Esophagus mucosa (tissue), 1 donor: ENCODE measurements around the gene PPP4R4. TPM values are rescaled to one million over a fixed set of nuclear protein-coding genes. Genes with fewer than 3 reads are reported as not detected.
"Not testable (repeated sequence)": the region's sequence is repeated elsewhere in the genome, so short reads cannot be mapped to it uniquely, and the experiment has no call there.

ENCODE experiments used
- ATAC-seq: fragments of 200-7000 bp; cut with Tn5 transposase; one replicate; pipeline ENCODE4 v1.9.1; 2020
- total RNA-seq: library from RNA; stranded (reverse); gene quantifications from one replicate; pipeline ENCODE4 v1.2.4, GENCODE V29; 2023
- donor health status: DM: yes; HTN: yes; CAD: no.

The PPP4R4 gene
- total RNA-seq, 1 donor from 2014 or later, result 0.04 TPM

GRCh38 chr14:94278731-94279130 lies 104.6 kb downstream of the PPP4R4 start:
- no peak for ATAC-seq

GRCh38 chr14:94282991-94283723 lies 109.0 kb downstream of the PPP4R4 start:
- no peak for ATAC-seq

- ATAC-seq, result no peak
Measured at GRCh38 chr14:94284221-94284620, 110.1 kb downstream of the PPP4R4 start.

GRCh38 chr14:94285158-94285557 lies 111.0 kb downstream of the PPP4R4 start:
- ATAC-seq, result no peak

- ATAC-seq, result no peak
Measured at GRCh38 chr14:94288610-94289465, 114.7 kb downstream of the PPP4R4 start.

- no peak for ATAC-seq
Measured at GRCh38 chr14:94290197-94290596, 116.1 kb downstream of the PPP4R4 start.

- ATAC-seq, result no peak
Measured at GRCh38 chr14:94291159-94291905, 117.2 kb downstream of the PPP4R4 start.

GRCh38 chr14:94291906-94292525 lies 117.9 kb downstream of the PPP4R4 start:
- ATAC-seq, result no peak

- no peak for ATAC-seq
Measured at GRCh38 chr14:94292526-94292871, 118.4 kb downstream of the PPP4R4 start.

GRCh38 chr14:94292872-94293577 lies 118.9 kb downstream of the PPP4R4 start, which contains the start of gene SERPINA10:
Gene SERPINA10 (minus strand): TSS chr14:94293268. CDS start chr14:94290593, 2,675 bp downstream.
- no peak for ATAC-seq

- no peak for ATAC-seq
Measured at GRCh38 chr14:94293578-94293924, 119.4 kb downstream of the PPP4R4 start.

GRCh38 chr14:94295360-94296180 lies 121.4 kb downstream of the PPP4R4 start:
- ATAC-seq, result no peak

GRCh38 chr14:94296181-94296545 lies 122.0 kb downstream of the PPP4R4 start:
- ATAC-seq, result not testable (repeated sequence)

- no peak for ATAC-seq
Measured at GRCh38 chr14:94298130-94298529, 124.0 kb downstream of the PPP4R4 start.

GRCh38 chr14:94303111-94303510 lies 129.0 kb downstream of the PPP4R4 start:
- no peak for ATAC-seq

GRCh38 chr14:94304243-94304642 lies 130.1 kb downstream of the PPP4R4 start:
- no peak for ATAC-seq

GRCh38 chr14:94305620-94306019 lies 131.5 kb downstream of the PPP4R4 start:
- no peak for ATAC-seq

GRCh38 chr14:94306047-94306978 lies 132.2 kb downstream of the PPP4R4 start:
- no peak for ATAC-seq

- ATAC-seq, result no peak
Measured at GRCh38 chr14:94307410-94307992, 133.4 kb downstream of the PPP4R4 start.

GRCh38 chr14:94309721-94310120 lies 135.6 kb downstream of the PPP4R4 start:
- ATAC-seq, result no peak
